Medulla oblongata (tissue), 1 donor: Measurements from ENCODE around the gene PTPA.

Experiments
- DNase-seq: peaks from one replicate; pipeline ENCODE4 v3.0.0-alpha.2; 2015; ENCODE audit errors: extremely low spot score

The PTPA gene

GRCh38 chr9:129136446-129137035, 25.3 kb downstream of the PTPA start:
- no peak for DNase-seq

GRCh38 chr9:129137292-129138143, 26.3 kb downstream of the PTPA start:
- no peak for DNase-seq

- DNase-seq = no peak
Observed at GRCh38 chr9:129138144-129138462, 26.9 kb downstream of the PTPA start.

GRCh38 chr9:129138476-129139232, 27.4 kb downstream of the PTPA start:
- DNase-seq = peak; percentile 27

- peak; percentile 97 for DNase-seq
Observed at GRCh38 chr9:129139233-129139992, 28.2 kb downstream of the PTPA start.

- DNase-seq = peak; percentile 96
Observed at GRCh38 chr9:129139993-129140396, 28.8 kb downstream of the PTPA start.

- DNase-seq = peak; percentile 51
Observed at GRCh38 chr9:129140397-129141065, 29.3 kb downstream of the PTPA start.

- peak; percentile 88 for DNase-seq
Observed at GRCh38 chr9:129141066-129142041, 30.1 kb downstream of the PTPA start.

- DNase-seq = no peak
Observed at GRCh38 chr9:129142138-129142935, 31.1 kb downstream of the PTPA start.

- peak; percentile 94 for DNase-seq
Observed at GRCh38 chr9:129143031-129143927, 32.1 kb downstream of the PTPA start.

GRCh38 chr9:129145316-129145715, 34.1 kb downstream of the PTPA start:
- no peak for DNase-seq

- peak; percentile 27 for DNase-seq
Observed at GRCh38 chr9:129145841-129146292, 34.7 kb downstream of the PTPA start.

GRCh38 chr9:129146441-129146941, 35.3 kb downstream of the PTPA start:
- DNase-seq = peak; percentile 78

GRCh38 chr9:129148463-129149204, 37.4 kb downstream of the PTPA start:
- no peak for DNase-seq

GRCh38 chr9:129149442-129149841, 38.2 kb downstream of the PTPA start:
- no peak for DNase-seq

- DNase-seq = no peak
Observed at GRCh38 chr9:129150122-129150521, 38.9 kb downstream of the PTPA start.

GRCh38 chr9:129150672-129151211, 39.5 kb downstream of the PTPA start:
- DNase-seq = no peak
